ENCODE data around the gene SRSF11. TPM values are rescaled to one million over a fixed set of nuclear protein-coding genes. Genes with fewer than 3 reads are reported as not detected.
A peak's percentile ranks its signal among the peaks of the same experiment; 100 is the strongest.
"Not testable (repeated sequence)": the region's sequence is repeated elsewhere in the genome, so short reads cannot be mapped to it uniquely, and the experiment has no call there.

Gene SRSF11
- total and polyA plus RNA-seq, 2 of the 8 experiments (the other 6 are each of a cell fraction or from before 2014, with no cell fraction given): 183 to 260 TPM

DNA sequence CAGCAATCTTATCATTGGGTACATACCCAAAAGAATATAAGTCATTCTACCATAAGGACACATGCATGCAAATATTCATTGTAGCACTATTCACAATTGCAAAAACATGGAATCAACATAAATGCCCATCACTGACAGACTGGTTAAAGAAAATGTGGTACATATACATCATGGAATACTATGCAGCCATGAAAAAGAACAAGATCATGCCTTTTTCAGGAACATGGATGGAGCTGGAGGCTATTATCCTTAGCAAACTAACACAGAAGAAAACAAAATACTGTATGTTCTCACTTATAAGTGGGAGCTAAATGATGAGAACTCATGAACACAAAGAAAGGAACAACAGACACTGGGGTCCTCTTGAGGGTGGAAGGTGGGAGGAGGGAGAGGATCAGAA, 28.7 kb upstream of the SRSF11 start:
- H4K91ac ChIP-seq (replicated peaks; ENCODE audit: insufficient read length, low read length); H2BK15ac ChIP-seq (ENCODE audit: low read length); H3K27me3 ChIP-seq (replicated peaks in 1 of 4; ENCODE audit: control insufficient read depth in 3 of 4, extremely low read depth in 1 of 4, insufficient read depth in 3 of 4, low read length in 3 of 4); H2AFZ ChIP-seq (ENCODE audit: low read length); H3K18ac ChIP-seq (ENCODE audit: extremely low read depth, low read length); H3K79me1 ChIP-seq (ENCODE audit: low read depth, low read length); H4K20me1 ChIP-seq (replicated peaks in 1 of 2; ENCODE audit: control insufficient read depth in 1 of 2, insufficient read depth in 2 of 2, low read length in 2 of 2); H3K4me2 ChIP-seq (ENCODE audit: insufficient read depth in 1 of 2, low read depth in 2 of 2, low read length in 2 of 2); POLR2A ChIA-PET (ENCODE audit: partially characterized antibody); H3K27ac ChIP-seq (ENCODE audit: low read depth, low read length); H3K4me1 ChIP-seq (replicated peaks in 1 of 4; ENCODE audit: control insufficient read depth in 3 of 4, insufficient read depth in 4 of 4, low read length in 3 of 4); H2BK5ac ChIP-seq (ENCODE audit: low read depth, low read length); H2BK20ac ChIP-seq (ENCODE audit: low read length); H3K4ac ChIP-seq (replicated peaks; ENCODE audit: insufficient read length, low read depth, low read length); H3K4me3 ChIP-seq (ENCODE audit: extremely low read depth in 1 of 4, insufficient read depth in 2 of 4, low read depth in 3 of 4, low read length in 4 of 4); H3K9ac ChIP-seq (replicated peaks in 1 of 4; ENCODE audit: extremely low read depth in 1 of 4, low read depth in 3 of 4, low read length in 3 of 4); H2BK12ac ChIP-seq (ENCODE audit: low read depth, low read length); H2BK120ac ChIP-seq (replicated peaks; ENCODE audit: low read depth, low read length); FAIRE-seq; H4K5ac ChIP-seq (ENCODE audit: insufficient read length, low read depth, low read length); H3K14ac ChIP-seq (ENCODE audit: insufficient read length); H3K56ac ChIP-seq (replicated peaks; ENCODE audit: insufficient read length, low read depth, low read length); H3K23me2 ChIP-seq (ENCODE audit: low read depth, low read length); DNase-seq (ENCODE audit: low read depth in 1 of 2, low spot score in 2 of 2); H4K8ac ChIP-seq (ENCODE audit: extremely low read depth, insufficient read depth, low read length); H3K9me3 ChIP-seq (ENCODE audit: insufficient read depth in 2 of 2, low read depth in 1 of 2, low read length in 1 of 2); H3K36me3 ChIP-seq (ENCODE audit: control insufficient read depth in 2 of 4, insufficient read depth in 4 of 4, low read length in 3 of 4); H3K23ac ChIP-seq (ENCODE audit: insufficient read length); H2AK5ac ChIP-seq (ENCODE audit: low read depth, low read length): not testable (repeated sequence)
- H3K79me2 ChIP-seq (ENCODE audit: control insufficient read depth in 1 of 2, insufficient read depth in 2 of 2, low read length in 2 of 2): peaks cover 0 to 65% of the 10 kb centered on the region in 2 experiments; a peak in 2 of 4 replicates
- CTCF ChIA-PET (ENCODE audit: partially characterized antibody): interaction anchor here (1.1 to 2.3 kb wide), 2 partner anchors 26 to 59 kb away, joined by 3 to 7 read pairs; no protein-coding TSS in a partner anchor
- TF ChIP-seq KDM1A (IDR thresholded peaks at IDR 0.05; ENCODE audit: borderline replicate concordance, low read length): peak; percentile 71; the same call in 1 of the 2 replicates
